AG09309 (cell line): ENCODE measurements around the gene ARHGAP24.

Experiments used
- DNase-seq: peaks from one replicate; pipeline ENCODE4 v3.0.0-alpha.2; 2010; ENCODE audit warnings: low read depth
- H3K4me3 ChIP-seq: 2 replicates; pipeline ENCODE4 v1.5.1; 2011; ENCODE audit warnings: mild to moderate bottlenecking, low read depth, low read length, moderate library complexity; ENCODE audit not compliant: control insufficient read depth
- TF ChIP-seq, protein P1 (sequence below): IDR thresholded peaks from 2 replicates; pipeline ENCODE4 v1.5.1; 2011; ENCODE audit warnings: mild to moderate bottlenecking, low read depth, low read length, inconsistent platforms; ENCODE audit not compliant: insufficient read depth, control insufficient read depth; ENCODE audit errors: missing control alignments

ARHGAP24 gene

DNA sequence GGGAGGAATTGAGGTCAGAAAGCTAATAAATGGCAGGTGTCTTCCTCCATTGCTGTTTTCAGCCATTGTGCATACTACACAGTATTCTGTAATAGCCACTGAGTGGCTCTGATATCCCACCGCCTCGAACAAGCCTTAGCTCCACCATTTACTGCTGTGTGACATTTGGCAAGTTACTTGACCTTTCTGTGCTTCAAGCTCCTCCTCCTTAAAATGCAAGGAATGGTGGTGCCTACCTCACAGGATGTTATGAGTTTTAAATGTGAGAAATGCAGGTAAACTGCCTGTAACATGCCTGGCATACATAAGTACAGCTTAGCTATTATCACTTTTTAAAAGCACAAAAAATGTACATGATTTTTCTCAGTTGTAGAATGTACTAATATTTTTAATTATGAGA lies 464.0 kb downstream of the ARHGAP24 start:
- no peak for DNase-seq
- H3K4me3 ChIP-seq = no peak overlapping the region
- TF ChIP-seq, protein P1, sequence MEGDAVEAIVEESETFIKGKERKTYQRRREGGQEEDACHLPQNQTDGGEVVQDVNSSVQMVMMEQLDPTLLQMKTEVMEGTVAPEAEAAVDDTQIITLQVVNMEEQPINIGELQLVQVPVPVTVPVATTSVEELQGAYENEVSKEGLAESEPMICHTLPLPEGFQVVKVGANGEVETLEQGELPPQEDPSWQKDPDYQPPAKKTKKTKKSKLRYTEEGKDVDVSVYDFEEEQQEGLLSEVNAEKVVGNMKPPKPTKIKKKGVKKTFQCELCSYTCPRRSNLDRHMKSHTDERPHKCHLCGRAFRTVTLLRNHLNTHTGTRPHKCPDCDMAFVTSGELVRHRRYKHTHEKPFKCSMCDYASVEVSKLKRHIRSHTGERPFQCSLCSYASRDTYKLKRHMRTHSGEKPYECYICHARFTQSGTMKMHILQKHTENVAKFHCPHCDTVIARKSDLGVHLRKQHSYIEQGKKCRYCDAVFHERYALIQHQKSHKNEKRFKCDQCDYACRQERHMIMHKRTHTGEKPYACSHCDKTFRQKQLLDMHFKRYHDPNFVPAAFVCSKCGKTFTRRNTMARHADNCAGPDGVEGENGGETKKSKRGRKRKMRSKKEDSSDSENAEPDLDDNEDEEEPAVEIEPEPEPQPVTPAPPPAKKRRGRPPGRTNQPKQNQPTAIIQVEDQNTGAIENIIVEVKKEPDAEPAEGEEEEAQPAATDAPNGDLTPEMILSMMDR = no peak

DNA sequence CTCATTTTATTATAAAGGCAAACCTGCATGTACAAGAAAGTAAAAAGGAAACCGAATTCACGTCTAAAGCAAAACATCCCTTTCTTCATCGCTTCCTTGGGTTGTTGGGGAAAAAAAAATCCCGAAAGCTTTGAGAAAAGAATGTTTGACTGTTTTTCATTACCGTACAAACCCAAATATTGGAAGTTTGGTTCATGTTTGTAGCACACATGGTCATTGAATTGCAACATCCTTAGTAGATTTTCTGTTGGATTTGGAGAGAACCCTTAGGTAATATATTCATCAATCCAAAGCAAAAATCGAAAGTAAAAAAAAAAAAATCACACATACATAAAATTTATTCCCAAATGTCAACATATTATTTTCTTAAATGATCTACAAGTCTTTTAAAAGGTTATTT lies 464.6 kb downstream of the ARHGAP24 start:
- DNase-seq = no peak
- TF ChIP-seq, protein P1 = no peak
- H3K4me3 ChIP-seq = peak overlapping the region; percentile 19

DNA sequence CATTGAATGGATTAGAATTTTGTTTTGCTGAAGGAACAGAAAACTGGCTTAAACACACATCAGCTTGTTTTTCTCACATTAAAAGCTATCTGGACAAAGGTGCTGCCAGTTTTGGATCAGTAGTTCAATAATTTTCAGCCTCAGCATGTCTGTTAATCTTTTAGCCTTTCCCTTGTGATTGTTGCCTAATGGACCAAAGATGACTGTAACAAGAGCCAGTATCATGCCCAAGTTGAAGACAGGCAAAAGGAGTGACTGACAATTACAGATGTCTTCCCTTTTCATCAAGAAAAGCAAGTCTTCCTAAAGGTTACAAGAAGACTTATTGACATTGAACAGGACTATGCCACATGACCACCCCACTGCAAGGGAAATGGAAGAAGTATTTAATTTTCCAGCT lies 465.2 kb downstream of the ARHGAP24 start:
- DNase-seq = no peak
- TF ChIP-seq, protein P1 = no peak
- H3K4me3 ChIP-seq = no peak overlapping the region

DNA sequence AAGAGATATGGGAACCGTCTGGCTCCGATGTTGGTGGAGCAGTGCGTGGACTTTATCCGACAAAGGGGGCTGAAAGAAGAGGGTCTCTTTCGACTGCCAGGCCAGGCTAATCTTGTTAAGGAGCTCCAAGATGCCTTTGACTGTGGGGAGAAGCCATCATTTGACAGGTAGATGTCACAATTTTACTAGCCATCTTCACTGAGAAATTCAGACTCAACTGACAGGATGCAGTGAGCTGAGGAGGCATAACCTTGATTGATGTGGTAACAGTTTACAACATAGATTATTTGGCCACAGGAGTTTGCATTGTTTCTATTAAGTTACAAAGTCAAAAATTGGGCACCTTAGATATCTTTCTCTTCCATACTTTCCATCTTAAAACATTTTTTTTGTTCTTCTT lies 467.2 kb downstream of the ARHGAP24 start:
- H3K4me3 ChIP-seq = no peak overlapping the region
- no peak for DNase-seq
- TF ChIP-seq, protein P1 = no peak

DNA sequence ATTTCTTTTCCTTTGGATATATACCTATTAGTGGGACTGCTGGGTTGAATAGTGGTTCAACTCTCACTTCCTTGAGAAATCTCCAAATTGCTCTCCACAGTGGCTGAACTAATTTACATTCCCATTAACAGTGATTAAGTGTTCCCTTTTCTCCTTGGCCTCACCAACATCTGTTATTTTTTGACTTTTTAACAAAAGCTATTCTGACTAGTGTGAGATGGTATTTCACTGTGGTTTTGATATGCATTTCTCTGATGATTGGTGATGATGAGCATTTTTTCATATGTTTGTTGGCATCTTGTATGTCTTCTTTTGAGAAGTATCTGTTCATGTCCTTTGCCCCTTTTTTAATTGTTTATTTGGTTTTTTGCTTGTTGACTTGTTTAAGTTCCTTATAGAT lies 471.9 kb downstream of the ARHGAP24 start:
- TF ChIP-seq, protein P1 = no peak
- no peak overlapping the region for H3K4me3 ChIP-seq
- no peak for DNase-seq

DNA sequence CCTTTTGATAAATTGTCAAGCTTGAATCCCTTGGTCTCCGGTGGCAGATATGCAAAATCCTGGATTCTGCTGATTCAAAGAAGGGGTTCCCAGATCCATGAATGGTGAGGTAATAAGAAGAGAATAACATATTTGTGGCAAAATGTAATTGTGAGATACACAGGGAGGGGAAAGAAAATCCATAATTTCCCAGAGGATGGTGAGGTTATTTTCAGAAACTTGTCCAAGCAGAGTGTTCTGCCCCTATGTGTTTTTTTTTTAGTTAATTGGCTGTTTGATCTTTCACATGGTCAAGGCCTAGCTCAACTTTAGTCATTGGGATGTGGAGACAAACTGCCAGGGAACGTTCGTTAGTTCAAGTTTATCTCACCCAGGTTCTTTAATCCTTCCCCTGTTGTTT lies 476.1 kb downstream of the ARHGAP24 start:
- no peak for DNase-seq
- TF ChIP-seq, protein P1 = no peak

DNA sequence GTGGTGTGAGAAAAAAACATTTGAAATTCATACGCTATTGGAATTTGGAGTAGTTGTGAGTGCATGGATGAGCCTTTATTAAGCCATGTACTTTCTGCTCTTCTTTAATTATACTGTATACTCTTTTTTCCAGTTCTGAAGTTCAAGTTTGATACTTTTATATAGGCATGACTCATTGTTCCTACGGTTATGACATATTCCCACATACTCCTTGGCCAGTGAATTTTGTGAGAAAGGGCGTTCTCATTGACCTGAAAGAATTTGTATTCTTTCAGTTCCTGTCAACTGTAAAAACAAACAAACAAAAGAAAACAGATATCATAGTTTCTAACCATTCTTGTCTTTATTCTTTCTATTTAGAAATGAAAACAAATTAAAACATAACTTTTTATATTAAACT lies 477.6 kb downstream of the ARHGAP24 start:
- TF ChIP-seq, protein P1 = no peak

More for the DNA sequence above, 476.1 kb downstream of the ARHGAP24 start:
- no peak overlapping the region for H3K4me3 ChIP-seq

More for the DNA sequence above, 477.6 kb downstream of the ARHGAP24 start:
- DNase-seq = no peak
- no peak overlapping the region for H3K4me3 ChIP-seq
